Measurements from ENCODE around the gene POP4. TPM values are rescaled to one million over a fixed set of nuclear protein-coding genes. Genes with fewer than 3 reads are reported as not detected.

Gene POP4
- total RNA-seq, 4 donors from 2014 or later, result 59.9 to 64.5 (median 61.3) TPM

DNA sequence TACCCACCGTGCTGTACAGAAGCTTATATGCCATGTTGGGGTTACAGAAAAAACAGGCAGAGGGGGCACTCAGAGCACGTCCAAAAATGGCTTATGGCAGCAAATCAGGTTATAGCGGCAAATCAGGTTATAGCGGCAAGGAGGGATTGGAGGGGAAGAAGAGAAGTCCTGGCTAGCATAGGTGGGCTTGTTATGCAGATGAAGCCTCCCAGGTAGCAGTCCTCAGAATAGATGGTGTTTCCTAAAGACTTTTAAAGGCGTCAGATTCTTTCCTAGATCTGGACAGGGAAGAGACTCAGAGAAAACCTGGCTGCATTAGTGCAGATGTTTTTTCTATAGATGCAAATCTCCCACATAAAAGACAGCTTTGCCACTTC is 39.4 kb downstream of the POP4 start:
- no peak overlapping the region for H3K27ac ChIP-seq

DNA sequence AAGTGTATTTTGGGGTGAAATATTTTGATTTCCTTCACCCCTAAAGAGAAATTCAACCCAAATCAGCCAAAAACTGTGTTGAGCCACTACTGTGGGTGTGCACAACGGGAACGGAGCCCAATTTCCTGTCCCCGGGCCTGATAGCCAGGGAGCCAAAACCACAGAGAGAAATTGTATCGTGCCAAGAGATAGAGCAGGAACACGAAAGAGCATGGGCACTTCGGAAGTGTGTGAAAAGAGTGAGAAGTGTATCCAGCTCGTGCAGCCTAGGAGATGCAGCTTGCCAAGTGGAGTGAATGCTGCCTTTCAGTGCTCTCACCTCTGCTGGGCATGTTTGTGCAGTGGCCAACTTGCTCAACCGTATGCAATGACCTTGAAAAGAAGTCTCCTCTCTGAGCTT is 39.8 kb downstream of the POP4 start:
- Histone ChIP-seq H3K4me1 (peaks cover 8 to 9% of the 10 kb centered on the region in 2 donors), H3K36me3 (no peaks in the 10 kb centered on the region), H3K27me3 (no peaks in the 10 kb centered on the region), H3K27ac (peak overlapping the region in 1 of 4 donors; percentile 34), H3K4me3 (no peak overlapping the region), H3K9me3 (no peaks in the 10 kb centered on the region)
- ATAC-seq (peak; percentile 60 to 72), DNase-seq (peak in 1 of 2 donors; percentile 34)
- in situ Hi-C loops (cut with MboI; ENCODE audit: low sequenced_read_pairs in 4 of 4) (no loop called here), intact Hi-C loops (cut with DNase I; ENCODE audit: low total_unique reads) (no loop called here)
- TF ChIP-seq, protein P1, sequence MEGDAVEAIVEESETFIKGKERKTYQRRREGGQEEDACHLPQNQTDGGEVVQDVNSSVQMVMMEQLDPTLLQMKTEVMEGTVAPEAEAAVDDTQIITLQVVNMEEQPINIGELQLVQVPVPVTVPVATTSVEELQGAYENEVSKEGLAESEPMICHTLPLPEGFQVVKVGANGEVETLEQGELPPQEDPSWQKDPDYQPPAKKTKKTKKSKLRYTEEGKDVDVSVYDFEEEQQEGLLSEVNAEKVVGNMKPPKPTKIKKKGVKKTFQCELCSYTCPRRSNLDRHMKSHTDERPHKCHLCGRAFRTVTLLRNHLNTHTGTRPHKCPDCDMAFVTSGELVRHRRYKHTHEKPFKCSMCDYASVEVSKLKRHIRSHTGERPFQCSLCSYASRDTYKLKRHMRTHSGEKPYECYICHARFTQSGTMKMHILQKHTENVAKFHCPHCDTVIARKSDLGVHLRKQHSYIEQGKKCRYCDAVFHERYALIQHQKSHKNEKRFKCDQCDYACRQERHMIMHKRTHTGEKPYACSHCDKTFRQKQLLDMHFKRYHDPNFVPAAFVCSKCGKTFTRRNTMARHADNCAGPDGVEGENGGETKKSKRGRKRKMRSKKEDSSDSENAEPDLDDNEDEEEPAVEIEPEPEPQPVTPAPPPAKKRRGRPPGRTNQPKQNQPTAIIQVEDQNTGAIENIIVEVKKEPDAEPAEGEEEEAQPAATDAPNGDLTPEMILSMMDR (IDR thresholded peaks at IDR 0.05 in 4 of 5, conservative IDR thresholded peaks at IDR 0.05 in 1 of 5), result no peak
- TF ChIP-seq POLR2A (IDR thresholded peaks at IDR 0.05), result no peak

More for the DNA sequence above, 39.4 kb downstream of the POP4 start:
- TF ChIP-seq, protein P1 (IDR thresholded peaks at IDR 0.05 in 4 of 5, conservative IDR thresholded peaks at IDR 0.05 in 1 of 5), result no peak
- TF ChIP-seq POLR2A (IDR thresholded peaks at IDR 0.05), result no peak
- Histone ChIP-seq H3K36me3 (no peaks in the 10 kb centered on the region), H3K4me3 (no peak overlapping the region), H3K4me1 (peaks cover 8 to 9% of the 10 kb centered on the region in 2 donors), H3K27me3 (no peaks in the 10 kb centered on the region), H3K9me3 (no peaks in the 10 kb centered on the region)
- intact Hi-C loops (cut with DNase I; ENCODE audit: low total_unique reads), result no loop called here
- DNase-seq, result no peak
- in situ Hi-C loops (cut with MboI; ENCODE audit: low sequenced_read_pairs in 4 of 4), result no loop called here
- no peak for ATAC-seq

DNA sequence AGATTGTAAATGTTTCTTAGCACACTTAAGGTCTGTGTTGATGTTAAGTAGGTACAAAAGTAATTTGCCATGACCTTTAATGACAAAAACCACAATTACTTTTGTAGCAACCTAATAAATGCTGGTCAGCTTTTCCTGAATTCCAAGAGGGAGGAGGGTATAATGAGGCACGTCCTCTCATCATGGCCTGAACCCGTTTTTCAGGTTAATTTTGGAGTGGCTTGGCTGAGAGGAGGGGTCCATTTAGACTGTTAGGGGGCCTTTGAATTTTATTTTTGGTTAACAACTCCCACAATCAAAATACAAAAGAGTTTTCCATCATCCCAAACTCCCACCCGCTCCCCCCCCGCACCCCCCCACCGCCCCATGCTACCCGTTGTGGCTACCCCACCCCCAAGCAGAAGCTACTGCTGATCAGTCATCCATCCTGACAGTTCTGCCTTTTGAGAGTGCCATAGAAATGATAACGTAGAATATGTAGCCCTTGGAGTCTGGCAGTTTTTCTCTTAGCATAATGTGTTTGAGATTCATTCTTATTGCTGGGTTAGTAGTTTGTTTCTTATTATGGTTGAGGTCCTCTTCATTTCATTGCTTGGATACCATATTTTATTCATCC is 44.8 kb downstream of the POP4 start:
- Histone ChIP-seq H3K4me1 (peaks cover 4 to 6% of the 10 kb centered on the region in 2 donors), H3K27me3 (no peaks in the 10 kb centered on the region), H3K4me3 (no peak overlapping the region), H3K27ac (no peak overlapping the region), H3K36me3 (no peaks in the 10 kb centered on the region), H3K9me3 (peaks cover 0 to 3% (median 0%) of the 10 kb centered on the region in 3 donors)
- intact Hi-C loops (cut with DNase I; ENCODE audit: low total_unique reads), result no loop called here
- no peak for TF ChIP-seq POLR2A (IDR thresholded peaks at IDR 0.05)
- TF ChIP-seq, protein P1 (IDR thresholded peaks at IDR 0.05 in 4 of 5, conservative IDR thresholded peaks at IDR 0.05 in 1 of 5), result no peak
- in situ Hi-C loops (cut with MboI; ENCODE audit: low sequenced_read_pairs in 4 of 4), result no loop called here
- no peak for DNase-seq
- ATAC-seq, result no peak

DNA sequence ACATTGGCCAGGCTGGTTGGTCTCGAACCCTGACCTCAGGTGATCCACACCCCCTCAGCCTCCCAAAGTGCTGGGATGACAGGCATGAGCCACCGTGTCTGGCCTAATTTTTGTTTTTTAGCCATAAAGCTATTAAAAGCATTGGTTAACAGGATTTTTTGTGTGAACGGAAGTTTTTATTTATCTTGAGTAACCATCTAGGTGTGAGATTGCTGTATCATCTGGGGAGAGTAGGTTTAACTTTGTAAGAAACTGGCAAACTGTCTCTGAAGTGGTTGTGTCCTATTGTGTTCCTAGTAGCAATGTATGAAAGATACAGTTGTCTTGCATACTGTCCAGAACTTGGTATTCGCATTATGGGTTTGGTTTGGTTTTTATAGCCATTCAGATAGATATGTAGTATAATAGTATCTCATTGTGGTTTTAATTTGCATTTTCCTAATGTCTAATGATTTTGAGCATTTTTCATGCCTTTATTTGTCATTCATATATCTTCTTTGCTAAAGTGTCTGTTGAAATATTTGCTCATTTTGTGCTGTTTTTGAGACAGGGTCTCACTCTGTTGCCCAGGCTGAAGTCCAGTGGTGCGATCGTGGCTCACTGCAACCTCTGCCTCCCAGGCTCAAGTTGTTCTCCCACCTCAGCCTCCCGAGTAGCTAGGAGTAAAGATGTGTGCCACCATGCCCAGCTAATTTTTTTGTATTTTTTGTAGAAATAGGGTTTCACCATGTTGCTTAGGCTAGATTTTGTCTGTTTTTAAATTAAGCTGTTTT is 45.7 kb downstream of the POP4 start:
- H3K27ac ChIP-seq, result no peak overlapping the region
- ATAC-seq (no peak), DNase-seq (no peak)
- H3K9me3 ChIP-seq, result peaks cover 0 to 3% (median 0%) of the 10 kb centered on the region in 3 donors
- no peaks in the 10 kb centered on the region for H3K27me3 ChIP-seq
- H3K4me3 ChIP-seq, result no peak overlapping the region
- no peaks in the 10 kb centered on the region for H3K4me1 ChIP-seq
- in situ Hi-C loops (cut with MboI; ENCODE audit: low sequenced_read_pairs in 4 of 4), result no loop called here
- H3K36me3 ChIP-seq, result no peaks in the 10 kb centered on the region
- intact Hi-C loops (cut with DNase I; ENCODE audit: low total_unique reads), result no loop called here
- TF ChIP-seq, protein P1 (IDR thresholded peaks at IDR 0.05 in 4 of 5, conservative IDR thresholded peaks at IDR 0.05 in 1 of 5), result no peak
- no peak for TF ChIP-seq POLR2A (IDR thresholded peaks at IDR 0.05)
